Right renal pelvis (tissue), 4 donors: Measurements from ENCODE around the gene COL18A1. TPM values are rescaled to one million over a fixed set of nuclear protein-coding genes. Genes with fewer than 3 reads are reported as not detected.

Experiments used
- DNase-seq, 4 donors: peaks; one replicate each; pipeline ENCODE4 v3.0.0-alpha.2; 2013; ENCODE audit warnings: low read depth in 4 of 4, low spot score in 3 of 4, missing footprints in 1 of 4
- polyA plus RNA-seq, 4 donors: library from polyadenylated mRNA; unstranded; fragments of 120-200 nt; gene quantifications; one replicate each; pipeline ENCODE4 v1.2.1, GENCODE V29; 2013; ENCODE audit not compliant: insufficient read length in 4 of 4

The COL18A1 gene
- polyA plus RNA-seq, 4 donors, result 135 to 240 (median 143) TPM

- no peak for DNase-seq
Measured at GRCh38 chr21:45381865-45382696, 22.9 kb upstream of the COL18A1 start.

- no peak for DNase-seq
Measured at GRCh38 chr21:45382697-45382997, 22.3 kb upstream of the COL18A1 start.

GRCh38 chr21:45383111-45383614 is 21.8 kb upstream of the COL18A1 start:
- DNase-seq, result no peak

GRCh38 chr21:45383615-45384201 is 21.3 kb upstream of the COL18A1 start:
- DNase-seq, result no peak

GRCh38 chr21:45384656-45385548 is 20.1 kb upstream of the COL18A1 start:
- DNase-seq, result no peak

- DNase-seq, result no peak
Measured at GRCh38 chr21:45385549-45386050, 19.4 kb upstream of the COL18A1 start.

GRCh38 chr21:45386336-45386727 is 18.6 kb upstream of the COL18A1 start:
- DNase-seq, result no peak

- DNase-seq, result no peak
Measured at GRCh38 chr21:45386728-45387371, 18.1 kb upstream of the COL18A1 start.

- no peak for DNase-seq
Measured at GRCh38 chr21:45387506-45387905, 17.5 kb upstream of the COL18A1 start.

GRCh38 chr21:45388011-45388521 is 16.9 kb upstream of the COL18A1 start:
- DNase-seq, result no peak

- DNase-seq, result no peak
Measured at GRCh38 chr21:45388611-45389296, 16.2 kb upstream of the COL18A1 start.

- DNase-seq, result no peak
Measured at GRCh38 chr21:45390121-45390751, 14.7 kb upstream of the COL18A1 start.

GRCh38 chr21:45390831-45391742 is 13.9 kb upstream of the COL18A1 start:
- DNase-seq, result no peak

- DNase-seq, result no peak
Measured at GRCh38 chr21:45391743-45392572, 13.0 kb upstream of the COL18A1 start.

GRCh38 chr21:45392573-45392971 is 12.4 kb upstream of the COL18A1 start:
- DNase-seq, result no peak

GRCh38 chr21:45393021-45393420 is 11.9 kb upstream of the COL18A1 start:
- DNase-seq, result no peak
